ENCODE data around the gene TMEM69. TPM values are rescaled to one million over a fixed set of nuclear protein-coding genes. Genes with fewer than 3 reads are reported as not detected.

Gene TMEM69
- total and polyA plus RNA-seq, 2 of the 8 experiments (the other 6 are each of a cell fraction or from before 2014, with no cell fraction given): 39.0 to 123 TPM

GRCh38 chr1:45713711-45714110 is 25.7 kb downstream of the TMEM69 start:
- H3K27me3 ChIP-seq (replicated peaks in 1 of 4; ENCODE audit: control insufficient read depth in 3 of 4, extremely low read depth in 1 of 4, insufficient read depth in 3 of 4, low read length in 3 of 4): no peaks in the 10 kb centered on the region
- H2BK5ac ChIP-seq (ENCODE audit: low read depth, low read length): no peak overlapping the region
- no peak overlapping the region for H3K27ac ChIP-seq (ENCODE audit: low read depth, low read length)
- no peak for DNase-seq (ENCODE audit: low read depth in 1 of 2, low spot score in 2 of 2)
- 88% methylated on average over 3 of the region's 3 CpGs; no CpG with 5 or more reads in 1 of the 2 experiments for WGBS, 2 experiments (ENCODE audit: extremely low coverage in 1 of 2, insufficient coverage in 1 of 2, insufficient read length in 1 of 2, insufficient replicate concordance in 2 of 2, low coverage in 1 of 2, low lambda C conversion rate in 2 of 2, missing lambda C conversion rate in 1 of 2)
- H3K14ac ChIP-seq (ENCODE audit: insufficient read length): no peak overlapping the region
- no peaks in the 10 kb centered on the region for H3K79me2 ChIP-seq (ENCODE audit: control insufficient read depth in 1 of 2, insufficient read depth in 2 of 2, low read length in 2 of 2)
- H3K18ac ChIP-seq (ENCODE audit: extremely low read depth, low read length): no peak overlapping the region
- no peaks in the 10 kb centered on the region for H3K36me3 ChIP-seq (ENCODE audit: control insufficient read depth in 2 of 4, insufficient read depth in 4 of 4, low read length in 3 of 4)
- no peak overlapping the region for H2BK12ac ChIP-seq (ENCODE audit: low read depth, low read length)
- H3K4ac ChIP-seq (replicated peaks; ENCODE audit: insufficient read length, low read depth, low read length): no peak overlapping the region
- no peaks in the 10 kb centered on the region for H3K4me1 ChIP-seq (replicated peaks in 1 of 4; ENCODE audit: control insufficient read depth in 3 of 4, insufficient read depth in 4 of 4, low read length in 3 of 4)
- no peak overlapping the region for H2AFZ ChIP-seq (ENCODE audit: low read length)
- H4K5ac ChIP-seq (ENCODE audit: insufficient read length, low read depth, low read length): no peak overlapping the region
- H2BK20ac ChIP-seq (ENCODE audit: low read length): no peak overlapping the region
- CTCF ChIA-PET (ENCODE audit: partially characterized antibody): no interaction called here
- H2BK120ac ChIP-seq (replicated peaks; ENCODE audit: low read depth, low read length): no peak overlapping the region
- no peaks in the 10 kb centered on the region for H3K23me2 ChIP-seq (ENCODE audit: low read depth, low read length)
- H3K4me3 ChIP-seq (ENCODE audit: extremely low read depth in 1 of 4, insufficient read depth in 2 of 4, low read depth in 3 of 4, low read length in 4 of 4): no peak overlapping the region
- H3K4me2 ChIP-seq (ENCODE audit: insufficient read depth in 1 of 2, low read depth in 2 of 2, low read length in 2 of 2): no peak overlapping the region
- FAIRE-seq: no peak
- H4K91ac ChIP-seq (replicated peaks; ENCODE audit: insufficient read length, low read length): no peak overlapping the region
- no peaks in the 10 kb centered on the region for H3K79me1 ChIP-seq (ENCODE audit: low read depth, low read length)
- H3K56ac ChIP-seq (replicated peaks; ENCODE audit: insufficient read length, low read depth, low read length): no peak overlapping the region
- POLR2A ChIA-PET (ENCODE audit: partially characterized antibody): no interaction called here
- H3K9me3 ChIP-seq (ENCODE audit: insufficient read depth in 2 of 2, low read depth in 1 of 2, low read length in 1 of 2): no peaks in the 10 kb centered on the region
- H3K9ac ChIP-seq (replicated peaks in 1 of 4; ENCODE audit: extremely low read depth in 1 of 4, low read depth in 3 of 4, low read length in 3 of 4): no peak overlapping the region
- no peak overlapping the region for H4K8ac ChIP-seq (ENCODE audit: extremely low read depth, insufficient read depth, low read length)
- H3K23ac ChIP-seq (ENCODE audit: insufficient read length): no peak overlapping the region
- no peaks in the 10 kb centered on the region for H4K20me1 ChIP-seq (replicated peaks in 1 of 2; ENCODE audit: control insufficient read depth in 1 of 2, insufficient read depth in 2 of 2, low read length in 2 of 2)
- no peak overlapping the region for H2BK15ac ChIP-seq (ENCODE audit: low read length)
- H2AK5ac ChIP-seq (ENCODE audit: low read depth, low read length): no peak overlapping the region
- TF ChIP-seq BRCA1 (IDR thresholded peaks at IDR 0.05; ENCODE audit: low read depth, low read length) (no peak), TCF12 (IDR thresholded peaks at IDR 0.05; ENCODE audit: low read depth, low read length) (no peak), RBBP5 (IDR thresholded peaks at IDR 0.05; ENCODE audit: borderline replicate concordance, low read depth, low read length) (no peak), RAD21 (IDR thresholded peaks at IDR 0.05 in 1 of 2, conservative IDR thresholded peaks at IDR 0.05 in 1 of 2; ENCODE audit: low read depth in 2 of 2, low read length in 2 of 2) (no peak), SAP30 (IDR thresholded peaks at IDR 0.05; ENCODE audit: insufficient read depth, insufficient replicate concordance, low read length) (no peak), SP4 (IDR thresholded peaks at IDR 0.05; ENCODE audit: low read length) (no peak), EP300 (IDR thresholded peaks at IDR 0.05; ENCODE audit: borderline replicate concordance in 1 of 2, low read depth in 2 of 2, low read length in 2 of 2) (no peak), BACH1 (IDR thresholded peaks at IDR 0.05; ENCODE audit: low read length) (no peak), SIN3A (conservative IDR thresholded peaks at IDR 0.05 in 1 of 2, IDR thresholded peaks at IDR 0.05 in 1 of 2; ENCODE audit: low read depth in 1 of 2, low read length in 2 of 2) (no peak), RFX5 (IDR thresholded peaks at IDR 0.05; ENCODE audit: borderline replicate concordance, low read depth, low read length) (no peak), CHD2 (IDR thresholded peaks at IDR 0.05; ENCODE audit: low read length) (no peak), HDAC2 (IDR thresholded peaks at IDR 0.05; ENCODE audit: borderline replicate concordance in 1 of 2, low read depth in 2 of 2, low read length in 2 of 2) (no peak), NANOG (IDR thresholded peaks at IDR 0.05; ENCODE audit: insufficient read depth, low read depth, low read length, poor library complexity, severe bottlenecking) (no peak), TEAD4 (IDR thresholded peaks at IDR 0.05; ENCODE audit: low read depth, low read length) (no peak)
